GM04504 (cell line): Measurements from ENCODE around the gene TPSD1.
"Not testable (repeated sequence)": the region's sequence is repeated elsewhere in the genome, so short reads cannot be mapped to it uniquely, and the experiment has no call there.

Experiments
- DNase-seq: peaks from one replicate; pipeline ENCODE4 v3.0.0-alpha.2; 2012; ENCODE audit warnings: low read depth

Gene TPSD1

DNA sequence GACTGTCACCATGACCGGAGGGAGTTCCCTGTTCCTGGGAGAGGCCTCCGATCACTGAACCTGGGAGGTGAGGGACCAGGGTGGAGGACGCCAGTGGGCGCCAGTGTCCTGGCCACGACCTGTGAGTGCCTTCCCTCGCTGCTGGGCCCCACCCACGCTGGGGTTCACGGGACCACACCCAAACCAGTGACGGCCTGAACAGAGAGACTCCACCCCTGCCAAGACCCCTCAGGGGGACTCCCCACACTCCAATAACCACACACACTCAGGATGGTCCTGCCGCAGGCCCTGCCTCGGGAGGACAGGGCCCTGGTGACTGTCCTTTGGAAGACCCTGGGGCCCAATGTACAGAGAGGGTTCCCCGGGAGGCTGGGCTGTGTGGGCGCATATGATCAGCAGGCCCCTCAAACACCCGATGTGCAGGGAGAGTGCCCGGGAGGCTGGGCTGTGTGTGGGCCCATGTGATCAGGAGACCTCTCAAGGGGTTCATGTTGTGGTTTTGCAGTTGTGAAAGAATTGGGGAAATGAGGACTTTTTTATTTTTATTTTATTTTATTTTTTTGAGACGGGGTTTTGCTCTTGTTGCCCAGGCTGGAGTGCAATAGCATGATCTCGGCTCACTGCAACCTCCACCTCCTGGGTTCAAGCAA lies 26.6 kb downstream of the TPSD1 start:
- DNase-seq = no peak

DNA sequence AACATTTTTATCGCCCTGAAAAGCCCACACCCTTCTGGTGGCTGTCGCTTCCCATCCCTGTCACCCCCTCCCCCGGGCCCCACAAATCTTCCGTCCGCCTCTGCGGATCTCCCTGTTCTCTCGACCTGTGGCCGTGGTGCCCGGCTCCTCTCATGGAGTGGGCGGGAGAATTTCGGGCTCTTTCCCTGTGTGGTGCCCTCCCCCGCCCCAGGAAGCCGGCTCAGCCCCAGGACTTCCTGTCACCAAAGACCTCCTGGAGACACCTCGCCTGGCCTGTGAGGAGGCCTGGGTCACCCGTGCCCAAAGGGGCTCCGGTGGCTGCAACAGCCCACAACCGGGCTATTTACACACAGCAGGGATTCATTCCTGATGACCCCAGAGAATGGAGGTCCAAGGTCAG lies 27.4 kb downstream of the TPSD1 start:
- DNase-seq = no peak

DNA sequence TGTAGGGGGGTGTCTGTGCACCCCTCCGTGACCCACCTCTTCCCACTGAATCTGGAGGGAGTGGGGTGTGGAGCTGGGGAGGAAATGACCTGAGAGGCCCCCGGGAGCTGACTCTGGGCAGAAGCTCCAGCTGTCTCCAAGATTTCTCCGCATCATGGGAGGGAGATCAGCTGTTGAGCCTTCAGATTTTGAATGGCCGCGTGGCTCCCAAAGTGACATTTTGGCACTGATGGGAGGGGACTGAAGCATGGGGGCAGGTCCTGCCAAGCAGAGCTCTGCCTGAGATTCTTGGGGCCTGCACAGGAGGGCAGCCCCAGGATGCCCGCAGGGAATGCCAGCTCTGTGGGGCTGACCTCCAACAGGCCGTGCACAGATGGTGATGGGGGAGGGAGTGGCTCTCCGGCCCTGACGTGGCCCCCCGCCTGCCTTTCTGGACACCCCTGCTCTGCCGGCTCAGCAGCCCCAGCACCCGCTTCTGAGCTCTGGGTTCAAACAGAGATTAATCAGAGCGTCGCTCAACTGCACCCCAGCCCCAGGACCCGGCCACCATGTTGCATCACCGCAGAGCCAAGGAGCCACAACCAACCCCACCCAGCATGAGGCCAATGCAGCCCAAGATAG lies 28.2 kb downstream of the TPSD1 start:
- no peak for DNase-seq

- no peak for DNase-seq
Observed at GRCh38 chr16:1285669-1286512, 30.0 kb downstream of the TPSD1 start.

DNA sequence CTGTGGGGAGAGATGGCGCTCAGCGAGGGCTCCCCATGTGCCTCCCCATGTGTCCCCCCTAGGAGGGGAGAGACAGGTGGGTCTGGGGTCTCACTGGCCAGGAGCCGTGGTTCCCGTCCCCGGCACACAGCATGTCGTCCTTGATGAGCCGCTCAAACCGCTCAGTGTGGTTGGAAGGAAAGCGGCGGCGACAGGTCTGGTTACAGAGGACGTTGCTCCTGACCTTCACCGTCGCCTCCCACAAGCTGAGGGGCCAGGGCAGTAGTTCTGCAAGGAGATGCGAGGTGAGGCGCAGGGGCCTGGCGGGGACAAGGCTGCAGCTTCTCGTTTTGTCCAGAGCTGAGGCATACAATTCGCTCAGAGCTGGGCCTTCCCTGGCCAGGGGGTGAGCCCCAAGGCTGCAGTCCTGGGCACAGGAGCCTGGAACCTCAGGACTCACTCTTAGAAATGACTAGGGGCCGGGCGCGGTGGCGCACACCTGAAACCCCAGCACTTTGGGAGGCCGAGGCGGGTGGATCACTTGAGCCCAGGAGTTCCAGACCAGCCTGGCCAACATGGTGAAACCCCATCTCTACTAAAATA lies 30.7 kb downstream of the TPSD1 start:
- no peak for DNase-seq

- no peak for DNase-seq
Observed at GRCh38 chr16:1287982-1288670, 32.3 kb downstream of the TPSD1 start.

DNA sequence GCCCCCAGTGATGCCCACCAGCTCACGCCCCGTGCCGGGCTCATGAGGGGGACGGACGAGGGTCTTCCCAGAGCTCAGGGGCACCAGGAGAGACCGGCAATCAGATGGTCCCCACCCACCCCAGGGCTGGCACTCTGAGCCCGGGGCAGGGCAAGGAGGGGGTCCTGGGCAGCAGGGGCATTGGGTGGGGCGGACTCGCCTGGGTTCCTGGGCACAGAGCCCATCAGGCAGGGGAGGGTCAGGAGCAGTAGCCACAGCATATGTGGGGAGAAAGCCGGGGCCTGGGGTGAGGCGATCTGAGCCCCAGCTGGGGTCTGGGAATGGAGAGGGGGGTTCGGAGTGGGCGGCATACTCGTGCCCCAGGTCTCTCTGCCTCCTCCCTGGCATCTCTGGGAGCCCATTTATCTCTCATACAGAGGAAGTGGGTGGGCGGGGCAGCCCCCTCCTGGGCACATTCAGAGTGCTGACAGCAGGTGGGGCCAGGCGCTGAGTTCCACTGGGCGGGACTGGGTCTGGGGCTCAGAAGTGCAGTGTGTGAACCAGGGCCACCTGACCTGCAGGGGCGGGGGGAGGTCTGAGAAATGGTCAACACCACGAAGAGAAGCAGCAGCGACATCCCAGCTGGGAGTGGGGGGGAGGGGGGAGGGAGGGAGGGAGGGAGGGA lies 33.1 kb downstream of the TPSD1 start:
- no peak for DNase-seq

- DNase-seq = no peak
Observed at GRCh38 chr16:1289477-1289866, 33.6 kb downstream of the TPSD1 start.

GRCh38 chr16:1290063-1290501 lies 34.2 kb downstream of the TPSD1 start:
- DNase-seq = no peak

GRCh38 chr16:1290860-1291575 lies 35.1 kb downstream of the TPSD1 start:
- DNase-seq = no peak

- DNase-seq = no peak
Observed at GRCh38 chr16:1291576-1291974, 35.7 kb downstream of the TPSD1 start.

DNA sequence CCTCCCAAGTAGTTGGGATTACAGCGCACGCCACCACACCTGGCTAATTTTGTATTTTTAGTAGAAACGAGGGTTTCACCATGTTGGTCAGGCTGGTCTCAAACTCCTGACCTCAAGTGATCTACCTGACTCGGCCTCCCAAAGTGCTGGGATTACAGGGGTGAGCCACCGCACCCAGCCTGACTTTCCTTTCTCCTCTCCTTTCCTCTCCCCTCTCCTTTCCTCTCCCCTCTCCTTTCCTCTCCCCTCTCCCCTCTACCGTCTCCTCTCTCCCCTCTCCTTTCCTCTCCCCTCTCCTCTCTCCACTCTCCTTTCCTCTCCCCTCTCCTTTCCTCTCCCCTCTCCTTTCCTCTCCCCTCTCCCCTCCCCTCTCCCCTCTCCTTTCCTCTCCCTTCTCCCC lies 36.3 kb downstream of the TPSD1 start:
- DNase-seq = not testable (repeated sequence)

- not testable (repeated sequence) for DNase-seq
Observed at GRCh38 chr16:1292808-1293207, 36.9 kb downstream of the TPSD1 start.

- DNase-seq = no peak
Observed at GRCh38 chr16:1293921-1294656, 38.2 kb downstream of the TPSD1 start.

GRCh38 chr16:1295465-1295864 lies 39.6 kb downstream of the TPSD1 start:
- no peak for DNase-seq

- DNase-seq = not testable (repeated sequence)
Observed at GRCh38 chr16:1296688-1297017, 40.8 kb downstream of the TPSD1 start.

DNA sequence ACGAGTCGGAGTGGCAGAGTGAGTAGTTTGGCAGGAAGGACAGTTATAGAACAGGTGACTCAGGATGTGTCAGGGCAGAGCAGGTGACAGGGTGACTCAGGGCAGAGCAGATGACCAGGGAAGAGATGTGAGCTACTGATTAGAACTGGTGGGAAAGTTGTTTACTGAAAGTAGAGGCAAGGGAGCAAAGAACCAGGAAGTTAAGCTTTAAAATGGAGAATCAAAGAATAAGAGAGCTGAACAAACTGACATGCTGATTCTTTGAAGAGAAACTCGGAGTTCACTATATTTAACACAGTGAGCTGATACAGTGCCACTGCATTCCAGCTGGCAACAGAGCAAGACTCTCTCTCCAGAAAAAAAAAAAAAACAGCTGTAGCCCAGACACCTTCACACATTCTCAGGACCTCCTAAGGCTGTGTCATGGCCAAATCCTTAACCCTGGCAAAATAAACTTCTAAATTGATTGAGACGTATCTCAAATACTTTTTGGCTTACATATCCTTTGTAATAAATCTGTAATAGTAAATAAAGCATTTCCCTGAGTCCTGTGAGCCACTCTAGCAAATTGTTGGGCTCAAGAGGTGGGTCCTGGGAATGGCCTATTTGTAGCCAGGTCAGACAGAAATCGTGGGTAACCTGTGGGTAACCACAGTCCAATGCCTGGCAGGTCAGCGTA lies 41.3 kb downstream of the TPSD1 start:
- no peak for DNase-seq

DNA sequence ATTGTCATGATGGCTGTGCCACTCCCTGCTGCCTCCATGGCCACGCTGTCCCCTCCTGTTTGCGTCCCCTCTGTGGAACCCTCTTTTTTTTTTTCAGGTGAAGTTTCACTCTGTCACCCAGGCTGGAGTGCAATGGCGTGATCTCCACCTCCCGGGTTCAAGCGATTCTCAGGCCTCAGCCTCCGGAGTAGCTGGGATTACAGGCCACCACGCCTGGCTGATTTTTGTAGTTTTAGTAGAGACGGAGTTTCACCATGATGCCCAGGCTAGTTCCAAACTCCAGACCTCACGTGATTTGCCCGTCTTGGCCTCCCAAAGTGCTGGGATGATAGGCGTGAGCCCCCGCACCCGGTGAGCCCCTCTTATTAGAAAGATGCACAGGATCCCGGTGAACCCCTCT lies 42.5 kb downstream of the TPSD1 start:
- no peak for DNase-seq

- DNase-seq = no peak
Observed at GRCh38 chr16:1299012-1299867, 43.4 kb downstream of the TPSD1 start.
